Smooth muscle cell of trachea (primary cell): ENCODE results near the gene TEK. TPM values are rescaled to one million over a fixed set of nuclear protein-coding genes. Genes with fewer than 3 reads are reported as not detected.

ENCODE experiments used
- total RNA-seq: library from RNA; depleted of rRNA; stranded (reverse); fragments of >200 nt; gene quantifications from 2 replicates; pipeline ENCODE4 v1.2.1, GENCODE V29; 2014

Gene TEK
- 6.4 and 9.3 TPM in 2 replicates for total RNA-seq

GRCh38 chr9:27108981-27109541 is at the start of gene TEK:
TSS of gene TEK (plus strand) at chr9:27109225. CDS start at chr9:27109591, 366 bp downstream.

Other genes starting within 250 kb of the TEK start
- gene CAAP1, start 216.4 kb upstream of the TEK start, total RNA-seq = 19.2 and 19.5 TPM in 2 replicates
- gene PLAA, start 162.0 kb upstream of the TEK start, total RNA-seq = 37.7 and 45.7 TPM in 2 replicates
- 12.1 and 19.5 TPM in 2 replicates for gene IFT74, start 152.8 kb upstream of the TEK start, total RNA-seq
- gene LRRC19, start 103.6 kb upstream of the TEK start, total RNA-seq = not detected in 2 replicates
- not detected in 2 replicates for gene EQTN, start 187.9 kb downstream of the TEK start, total RNA-seq